GM19397 (cell line): ENCODE measurements around the gene PTPRS.
"Not testable (repeated sequence)": the region's sequence is repeated elsewhere in the genome, so short reads cannot be mapped to it uniquely, and the experiment has no call there.

Experiments used
- ATAC-seq: cut with Tn5 transposase; IDR thresholded peaks from one replicate; pipeline ENCODE4 v1.9.1; 2021; ENCODE audit warnings: mild to moderate bottlenecking, moderate library complexity; ENCODE audit not compliant: unreplicated experiment

PTPRS gene

DNA sequence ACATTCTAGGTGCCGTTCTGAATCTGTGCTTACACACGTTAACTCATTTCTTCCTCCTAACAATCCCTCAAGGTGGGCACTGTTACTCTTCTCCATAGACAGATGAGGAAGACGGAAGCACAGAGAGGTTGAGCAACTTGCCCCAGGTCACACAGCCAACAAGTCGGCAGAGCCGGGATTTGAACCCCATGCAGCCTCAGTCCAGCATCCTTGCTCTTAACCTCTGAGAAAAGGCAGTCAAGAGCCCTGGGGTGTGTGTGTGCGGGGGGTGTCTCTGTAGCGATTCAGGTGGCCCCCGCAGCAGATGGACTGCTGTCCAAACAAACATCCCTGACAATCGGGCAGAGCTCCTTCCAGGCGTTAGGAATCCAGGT lies 6.3 kb downstream of the PTPRS start:
- ATAC-seq: no peak

DNA sequence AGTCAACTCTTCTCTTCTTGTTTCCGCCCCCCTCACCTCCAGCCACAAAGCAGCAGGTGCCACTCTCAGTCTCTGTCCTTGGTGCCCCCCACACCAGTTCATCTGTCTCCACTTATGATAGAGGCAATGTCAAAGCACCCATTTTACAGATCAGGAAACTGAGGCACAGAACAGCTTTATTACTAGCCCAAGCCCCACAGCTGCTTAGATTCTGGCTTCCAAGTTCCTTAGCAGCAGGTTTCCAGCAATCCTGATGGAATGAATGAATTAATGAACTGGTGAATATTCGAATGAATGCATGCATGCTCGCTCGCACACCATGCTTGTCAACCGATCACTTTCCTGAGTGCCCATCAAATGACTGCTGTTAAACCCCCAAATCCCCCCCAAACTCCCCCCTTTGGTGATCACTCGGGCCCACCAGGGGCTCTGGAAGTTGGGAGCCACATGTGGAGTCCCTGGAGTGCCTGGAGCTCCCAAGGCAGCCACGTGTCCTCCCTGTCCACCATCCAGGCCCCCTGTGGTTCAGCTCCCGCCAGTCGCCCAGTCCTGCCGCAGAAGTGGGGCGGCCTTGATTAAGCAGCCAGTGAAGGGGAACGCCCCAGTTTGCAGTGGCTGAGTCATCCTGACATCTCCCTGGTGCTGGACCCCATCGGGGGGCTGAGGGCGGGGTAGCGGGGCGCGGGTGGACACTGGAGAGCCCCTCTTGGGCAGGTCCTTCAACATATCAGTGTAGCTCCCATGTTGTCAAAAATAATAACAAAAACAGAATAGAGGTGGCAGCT lies 6.8 kb downstream of the PTPRS start:
- no peak for ATAC-seq

DNA sequence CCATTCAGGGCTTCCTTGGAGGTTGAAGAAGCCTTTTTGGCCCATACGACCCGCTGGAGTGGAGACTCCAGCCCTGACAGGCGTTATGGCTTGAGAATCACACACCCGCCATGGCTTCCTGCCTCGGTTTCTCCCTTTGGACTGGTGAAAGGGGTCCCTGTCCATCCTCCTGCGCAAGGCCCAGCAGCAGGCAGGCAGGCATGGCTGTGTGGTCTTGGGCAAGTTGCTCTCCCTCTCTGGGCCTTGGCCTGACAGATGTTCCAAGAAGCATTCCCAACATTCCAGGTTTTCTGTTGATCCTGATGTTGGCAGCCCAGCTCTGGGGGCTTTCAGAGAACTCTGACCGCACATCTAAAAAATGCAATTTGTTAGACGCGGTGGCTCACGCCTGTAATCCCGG lies 8.1 kb downstream of the PTPRS start:
- ATAC-seq: no peak

DNA sequence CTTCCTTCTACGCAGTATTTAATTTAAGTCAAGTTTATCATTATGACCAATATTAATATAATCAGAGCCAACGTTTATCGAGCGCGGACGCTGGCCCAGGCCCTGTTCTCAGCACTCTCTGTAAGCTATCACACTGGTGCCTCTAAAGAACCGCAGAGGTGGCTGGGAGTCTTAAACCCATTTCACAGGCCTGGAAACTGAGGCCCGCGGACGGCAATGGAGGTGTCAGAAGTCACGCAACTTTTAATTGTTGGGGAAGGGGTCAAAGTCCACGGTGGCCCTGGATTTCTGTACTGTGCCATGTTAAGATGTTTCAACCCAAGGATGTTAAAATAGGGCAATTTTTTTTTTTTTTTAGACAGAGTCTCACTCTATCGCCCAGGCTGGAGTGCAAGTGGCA lies 8.8 kb downstream of the PTPRS start:
- ATAC-seq: no peak

DNA sequence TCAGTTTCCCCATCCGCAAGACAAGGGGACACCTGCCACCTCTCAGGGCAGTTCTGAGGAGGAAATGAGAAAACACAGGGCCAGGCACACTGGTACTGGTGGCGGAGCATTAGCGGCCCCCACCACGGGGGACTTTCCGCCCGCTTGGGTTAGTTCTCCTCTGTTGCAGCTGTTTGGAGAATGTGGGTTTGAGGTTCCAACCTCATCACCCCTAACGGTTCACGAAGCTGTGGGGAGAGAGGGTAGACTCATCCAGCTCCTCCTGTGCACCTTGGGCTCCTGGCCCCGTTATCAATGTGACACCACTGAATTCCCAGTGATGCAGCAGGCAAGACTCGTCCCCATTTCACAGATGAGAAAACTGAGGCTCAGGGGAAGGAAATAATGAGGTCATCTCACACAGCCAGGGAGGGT lies 10.3 kb downstream of the PTPRS start:
- no peak for ATAC-seq

DNA sequence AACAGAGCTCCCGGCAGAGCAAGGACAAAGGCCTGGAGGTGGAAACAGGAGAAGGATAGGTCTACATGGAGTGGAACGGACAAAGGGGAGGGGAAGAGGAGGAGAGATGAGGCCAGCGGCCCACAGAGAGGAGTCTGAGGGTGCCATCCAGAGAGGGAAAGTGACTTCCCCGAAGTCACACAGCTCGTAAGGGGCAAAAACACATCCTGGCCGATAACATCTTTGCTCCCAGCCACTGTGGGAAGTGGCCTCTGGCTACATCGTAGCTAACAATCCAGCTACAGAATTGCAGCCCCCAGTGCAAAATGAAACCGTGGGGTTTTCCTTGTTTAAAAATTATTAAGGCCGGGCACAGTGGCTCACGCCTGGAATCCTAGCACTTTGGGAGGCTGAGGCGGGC lies 11.5 kb downstream of the PTPRS start:
- ATAC-seq: no peak

DNA sequence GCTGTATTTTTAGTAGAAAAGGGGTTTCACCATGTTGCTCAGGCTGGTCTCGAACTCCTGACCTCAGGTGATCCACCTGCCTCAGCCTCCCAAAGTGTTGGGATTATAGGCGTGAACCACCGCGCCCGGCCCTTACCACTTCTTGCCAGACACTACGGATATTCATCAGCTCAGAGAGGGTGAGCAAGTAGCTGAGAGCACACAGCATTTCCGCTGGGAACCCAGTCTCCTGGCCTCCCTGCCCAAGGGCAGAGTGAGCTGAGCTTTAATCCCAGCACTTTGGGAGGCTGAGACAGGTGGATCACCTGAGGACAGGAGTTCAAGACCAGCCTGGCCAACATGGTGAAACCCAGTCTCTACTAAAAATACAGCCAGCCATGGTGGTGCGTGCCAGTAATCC lies 12.2 kb downstream of the PTPRS start:
- ATAC-seq: not testable (repeated sequence)

DNA sequence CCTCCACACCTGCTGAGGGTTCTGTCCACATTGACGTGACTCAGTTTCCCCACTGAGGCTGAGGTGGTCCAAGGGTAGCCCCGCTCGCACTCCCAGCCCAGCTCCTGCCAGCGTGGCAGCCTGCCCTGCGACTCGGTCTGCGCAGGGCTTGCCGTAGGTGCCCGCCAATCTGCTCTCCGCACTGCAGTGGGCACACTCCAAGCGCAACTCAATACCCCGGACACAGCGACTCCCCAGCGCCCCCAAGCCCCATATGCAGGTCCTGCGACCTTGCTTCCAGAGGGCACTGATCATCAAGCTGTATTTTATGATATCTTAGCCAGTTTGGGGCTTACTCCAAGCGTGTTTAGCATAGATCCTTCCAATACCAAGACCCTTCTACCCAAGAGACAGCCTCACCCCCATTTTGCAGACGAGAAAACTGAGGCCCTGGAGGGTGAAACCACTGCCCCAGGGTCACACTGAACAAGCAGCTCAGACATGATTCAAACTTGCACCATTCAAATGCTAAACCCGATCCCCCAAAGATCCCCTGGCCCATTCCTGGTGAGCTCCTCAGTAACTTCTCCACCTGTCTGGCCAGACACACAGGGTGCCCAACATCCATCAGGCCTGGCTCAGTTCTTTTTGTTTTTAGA lies 13.5 kb downstream of the PTPRS start:
- ATAC-seq: no peak

DNA sequence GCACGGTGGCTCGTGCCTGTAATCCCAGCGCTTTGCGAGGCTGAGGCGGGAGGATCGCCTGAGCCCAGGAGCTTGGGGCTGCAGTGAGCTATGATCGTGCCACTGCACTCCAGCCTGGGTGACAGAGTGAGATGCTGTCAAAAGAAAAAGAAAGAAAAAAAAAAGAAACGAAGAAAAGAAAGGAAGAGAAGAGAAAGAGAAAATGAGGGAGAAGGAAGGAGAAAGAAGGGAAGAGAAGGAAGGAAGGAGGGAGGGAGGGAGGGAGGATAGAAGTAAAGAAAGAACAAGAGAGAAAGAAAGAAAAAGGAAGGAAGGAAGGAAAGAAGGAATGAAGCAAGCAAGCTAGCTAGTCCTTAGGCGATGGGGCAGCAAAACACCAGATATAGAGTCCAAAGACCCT lies 14.1 kb downstream of the PTPRS start:
- no peak for ATAC-seq

DNA sequence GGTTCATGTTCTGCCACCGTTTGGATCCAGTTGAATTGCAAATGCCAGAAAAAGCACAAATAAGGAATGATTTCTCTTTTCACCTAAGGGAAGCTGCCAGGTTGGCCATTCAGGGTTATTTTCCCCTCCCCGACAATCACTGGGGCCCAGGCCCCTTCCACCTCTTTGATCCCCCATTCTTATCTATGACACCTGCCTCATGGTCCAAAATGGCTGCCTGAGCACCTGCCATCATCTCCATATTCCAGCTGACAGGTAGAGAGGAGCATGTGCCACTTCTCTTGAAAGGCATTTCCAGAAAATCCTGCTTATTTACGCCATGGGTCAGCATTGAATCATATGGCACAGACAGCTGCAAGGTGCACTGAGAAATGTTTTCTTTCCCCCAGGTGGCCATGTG lies 15.7 kb downstream of the PTPRS start:
- ATAC-seq: no peak

DNA sequence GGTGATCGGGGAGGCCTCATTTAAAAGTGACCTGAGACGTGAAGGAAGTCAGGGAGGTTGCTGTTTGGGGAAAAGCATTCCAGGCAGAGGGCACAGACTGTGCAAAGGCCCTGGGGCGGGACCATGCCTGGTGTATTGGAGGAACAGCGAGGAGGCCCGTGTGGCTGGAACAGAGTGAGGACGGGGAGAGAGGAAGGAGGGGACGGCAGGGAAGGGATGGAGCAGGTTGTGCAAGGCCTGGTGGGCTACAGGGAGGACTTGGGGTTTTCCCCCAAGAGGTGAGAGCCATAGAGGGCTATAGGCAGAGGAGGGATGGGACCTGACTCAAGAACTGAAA lies 17.2 kb downstream of the PTPRS start:
- ATAC-seq: no peak

DNA sequence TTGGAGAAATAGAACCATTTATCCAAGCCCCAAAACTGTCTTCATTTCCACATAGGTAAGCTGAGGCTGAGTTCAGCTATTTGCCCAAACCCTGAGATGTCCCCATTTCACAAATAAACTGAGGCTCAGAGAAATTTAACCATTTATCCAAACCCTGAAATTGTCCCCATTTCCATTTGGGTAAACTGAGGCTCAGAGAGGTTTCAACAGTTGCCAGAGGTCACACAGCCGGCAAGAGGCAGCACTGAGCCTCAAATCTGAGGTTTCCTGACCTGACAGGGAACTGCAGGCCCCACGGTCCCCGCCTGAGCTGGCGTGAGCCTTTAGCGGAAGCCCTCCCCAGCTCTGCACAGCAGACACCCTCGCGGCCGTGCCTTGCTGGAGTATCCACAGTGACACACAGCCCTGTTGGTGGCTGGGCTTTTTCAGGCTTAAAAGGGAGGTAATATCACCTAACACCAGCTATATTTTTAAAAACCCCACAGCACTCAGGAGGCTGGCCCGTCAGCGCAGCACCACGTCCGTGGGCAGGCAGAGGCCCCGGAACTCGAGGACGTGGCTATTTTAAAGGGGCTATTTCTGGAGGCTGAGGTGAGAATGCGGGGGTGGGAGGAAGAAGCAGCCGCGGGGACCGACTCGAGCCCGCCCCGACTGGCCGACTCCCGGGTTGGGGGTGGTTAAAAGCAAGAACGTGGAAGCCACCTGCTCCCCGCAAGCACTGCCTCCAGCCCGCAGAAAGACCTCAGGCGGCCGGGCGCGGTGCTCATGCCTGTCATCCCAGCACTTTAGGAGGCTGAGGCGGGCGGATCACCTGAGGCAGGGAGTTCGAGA lies 18.5 kb downstream of the PTPRS start:
- no peak for ATAC-seq

DNA sequence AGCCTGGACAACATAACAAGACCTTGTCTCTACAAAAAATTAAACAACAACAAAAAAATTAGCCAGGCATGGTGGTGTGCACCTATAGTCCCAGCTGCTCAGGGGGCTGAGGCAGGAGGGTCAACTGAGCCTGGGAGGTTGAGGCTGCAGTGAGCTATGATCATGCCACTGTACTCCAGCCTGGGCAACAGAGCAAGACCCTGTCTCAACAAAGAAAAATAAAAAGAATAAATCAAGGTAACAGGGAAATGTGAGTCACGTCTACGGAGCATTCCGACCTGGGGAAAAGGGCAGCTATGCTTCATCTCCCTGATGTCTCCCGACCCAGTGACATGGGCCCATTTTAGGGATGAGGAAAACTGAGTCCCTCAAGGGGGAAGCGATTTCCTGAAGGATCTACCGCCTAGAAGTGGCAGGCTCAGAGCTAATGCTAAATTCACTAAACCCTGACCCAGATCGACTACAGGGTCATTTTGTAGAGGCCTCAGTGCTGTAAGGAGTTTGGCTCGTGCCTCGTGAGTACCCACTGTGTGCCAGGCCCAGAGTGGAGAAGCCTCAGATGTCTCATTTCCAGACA lies 19.5 kb downstream of the PTPRS start:
- no peak for ATAC-seq

DNA sequence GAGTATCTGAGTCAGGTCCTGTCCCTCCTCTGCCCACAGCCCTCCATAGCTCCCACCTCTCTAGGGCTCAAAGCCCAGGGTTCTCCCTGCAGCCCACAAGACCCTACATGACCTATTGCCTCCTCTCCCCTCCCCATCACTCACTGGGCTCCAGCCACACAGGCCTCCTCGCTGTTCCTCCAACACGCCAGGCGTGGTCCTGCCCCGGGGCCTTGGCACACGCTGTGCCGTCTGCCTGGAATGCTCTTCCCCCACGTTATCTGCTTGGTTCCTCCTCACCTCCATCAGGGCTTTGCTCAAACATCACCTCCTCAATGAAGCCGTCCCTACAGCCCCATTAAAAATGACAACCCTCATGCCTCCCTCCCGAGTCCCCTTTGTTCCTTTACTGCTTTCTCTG lies 21.1 kb downstream of the PTPRS start:
- no peak for ATAC-seq

DNA sequence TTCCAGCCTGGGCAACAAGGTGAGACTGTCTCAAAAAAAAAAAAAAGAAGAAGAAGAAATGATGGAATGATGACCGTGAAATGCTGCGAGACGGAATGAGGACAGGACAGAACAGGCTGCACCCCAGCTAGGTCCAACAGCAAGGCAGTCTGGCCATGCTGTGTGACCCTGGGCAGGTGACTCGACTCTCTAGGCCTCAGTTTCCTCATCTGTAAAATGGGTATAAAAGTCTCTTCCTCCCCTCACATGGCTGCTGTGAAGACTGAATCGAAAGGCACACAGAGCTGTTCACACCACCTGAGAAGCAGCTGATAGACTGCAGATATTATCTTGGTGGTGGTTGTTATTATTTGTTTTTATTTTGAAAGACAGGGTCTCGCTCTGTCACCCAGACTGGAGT lies 22.3 kb downstream of the PTPRS start:
- no peak for ATAC-seq

DNA sequence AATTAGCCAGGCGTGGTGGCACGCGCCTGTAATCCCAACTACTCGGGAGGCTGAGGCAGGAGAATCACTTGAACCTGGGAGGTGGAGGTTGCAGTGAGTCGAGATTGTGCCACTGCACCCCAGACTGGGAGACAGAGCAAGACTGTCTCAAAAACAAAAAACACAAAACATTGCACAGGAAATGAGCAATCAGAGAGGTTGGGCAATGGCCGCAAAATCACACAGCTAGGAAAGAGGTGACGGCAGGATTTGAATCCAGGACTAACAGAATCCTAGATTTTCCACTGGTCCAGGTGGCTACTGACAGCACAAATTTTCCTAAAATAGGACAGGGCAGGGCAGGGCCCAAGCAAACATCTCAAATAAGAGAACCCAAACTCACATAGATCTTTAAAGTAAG lies 23.3 kb downstream of the PTPRS start:
- ATAC-seq: no peak

DNA sequence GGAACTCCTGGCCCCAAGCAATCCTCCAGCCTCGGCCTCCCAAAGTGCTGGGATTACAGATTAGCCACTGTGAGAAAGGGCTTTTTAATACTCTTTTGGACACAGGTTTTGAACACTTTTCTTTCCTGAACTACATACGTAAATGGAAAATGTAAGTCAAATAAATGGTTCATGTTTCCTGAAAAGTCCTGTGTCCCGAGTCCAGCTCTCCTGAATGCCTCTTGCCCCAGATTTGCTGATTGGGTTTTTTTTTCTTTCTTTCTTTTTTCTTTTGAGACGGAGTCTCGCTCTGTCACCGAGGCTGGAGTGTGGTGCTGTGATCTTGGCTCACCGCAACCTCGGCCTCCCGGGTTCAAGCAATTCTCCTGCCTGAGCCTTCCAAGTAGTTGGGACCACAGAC lies 24.5 kb downstream of the PTPRS start:
- no peak for ATAC-seq

DNA sequence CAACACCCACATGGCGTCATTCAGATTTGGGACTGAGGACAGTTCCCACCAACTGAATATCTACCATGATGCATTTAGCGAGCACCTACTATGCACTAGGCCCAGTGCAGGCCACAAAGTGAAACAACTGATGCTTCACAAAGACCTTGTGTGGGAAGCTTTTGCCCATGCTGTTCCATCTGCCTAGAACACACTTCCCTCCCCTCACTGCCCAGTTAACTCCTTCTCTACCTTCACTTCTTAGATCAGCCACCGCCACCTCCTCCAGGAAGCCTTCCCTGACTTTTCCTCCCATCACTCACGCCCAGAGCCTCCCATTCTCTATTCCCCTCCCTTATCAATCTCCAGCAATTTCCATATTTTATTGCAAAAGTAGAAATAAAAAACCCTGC lies 25.7 kb downstream of the PTPRS start:
- ATAC-seq: no peak

DNA sequence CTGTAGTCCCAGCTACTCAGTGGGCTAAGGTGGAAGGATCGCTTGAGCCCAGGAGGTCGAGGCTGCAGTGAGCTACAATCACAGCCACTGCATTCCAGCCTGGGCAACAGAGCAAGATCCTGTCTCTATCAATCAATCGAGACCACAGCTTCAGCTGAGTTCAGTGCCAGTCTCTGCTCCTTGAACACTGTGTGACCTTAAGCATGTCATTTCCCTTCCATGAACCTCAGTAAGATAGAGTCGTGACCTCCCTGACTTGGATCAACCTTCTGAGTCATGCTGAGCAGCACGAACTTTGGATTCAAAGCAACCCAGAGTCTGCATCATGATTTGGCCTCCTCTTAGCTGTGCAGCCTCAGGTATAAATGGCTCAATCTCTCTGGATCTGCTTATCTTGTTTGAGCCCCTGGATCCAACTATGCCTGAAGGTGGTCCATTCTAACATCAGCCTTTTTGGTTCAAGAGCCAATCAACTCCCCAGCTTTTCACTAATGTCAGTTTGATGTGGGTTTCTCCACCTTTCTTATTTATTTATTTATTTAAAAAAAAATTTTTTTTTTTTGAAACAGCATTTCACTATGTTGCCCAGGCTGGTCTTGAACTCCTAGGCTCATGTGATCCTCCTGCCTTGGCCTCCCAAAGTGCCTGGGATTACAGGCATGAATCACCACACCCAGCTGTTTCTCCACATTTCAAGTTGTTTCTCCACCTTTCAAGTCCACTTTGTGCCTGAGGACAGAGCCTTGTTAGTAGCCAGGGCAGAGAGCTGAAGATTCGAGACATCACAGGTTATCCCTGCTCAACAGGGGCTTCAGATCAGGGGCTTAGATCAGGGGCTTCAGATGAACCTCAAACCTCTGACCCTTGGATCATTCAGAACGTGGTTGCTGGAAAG lies 26.4 kb downstream of the PTPRS start:
- ATAC-seq: no peak

DNA sequence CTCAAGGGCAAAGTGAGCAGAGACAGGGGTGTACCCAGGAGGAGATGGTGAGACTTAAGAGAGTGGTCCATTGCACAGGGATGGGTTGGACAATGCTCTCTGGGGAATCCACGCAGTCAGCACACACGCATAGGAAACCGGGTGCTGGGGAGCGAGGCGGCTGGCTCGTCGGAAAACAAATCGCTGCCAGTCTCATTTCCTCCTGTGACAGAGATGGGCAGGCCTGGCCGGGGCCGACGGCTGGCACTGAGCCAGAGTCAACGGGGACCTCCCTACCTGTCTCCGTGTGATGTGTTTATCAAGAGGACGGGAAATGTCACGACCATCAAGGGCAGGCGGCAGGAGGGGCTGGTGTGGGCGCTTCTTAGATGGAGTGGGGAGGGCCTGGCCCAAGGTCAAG lies 27.3 kb downstream of the PTPRS start:
- ATAC-seq: no peak

DNA sequence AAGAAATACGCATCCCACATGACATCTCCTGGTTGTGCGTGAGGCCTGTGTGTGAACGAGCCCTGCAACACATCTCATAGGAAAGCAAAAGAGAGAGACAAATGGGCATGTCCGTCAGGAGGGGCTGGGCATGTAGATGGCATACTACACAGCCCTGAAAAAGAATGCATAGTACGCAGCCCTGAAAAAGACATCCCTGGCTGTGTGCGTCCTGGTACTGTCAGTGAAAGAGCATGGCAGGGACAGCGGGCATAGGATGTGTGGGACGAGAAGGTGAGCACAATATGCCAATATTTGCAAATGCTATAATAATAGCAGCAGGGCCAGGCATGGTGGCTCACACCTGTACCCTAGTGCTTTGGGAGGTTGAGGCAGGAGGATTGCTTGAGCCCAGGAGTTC lies 28.6 kb downstream of the PTPRS start:
- ATAC-seq: no peak
